ENCODE measurements around the gene DEGS2. TPM values are rescaled to one million over a fixed set of nuclear protein-coding genes. Genes with fewer than 3 reads are reported as not detected.

DEGS2 gene
- total and polyA plus RNA-seq, 2 experiments from 2014 or later = 0.63 to 2.2 TPM

DNA sequence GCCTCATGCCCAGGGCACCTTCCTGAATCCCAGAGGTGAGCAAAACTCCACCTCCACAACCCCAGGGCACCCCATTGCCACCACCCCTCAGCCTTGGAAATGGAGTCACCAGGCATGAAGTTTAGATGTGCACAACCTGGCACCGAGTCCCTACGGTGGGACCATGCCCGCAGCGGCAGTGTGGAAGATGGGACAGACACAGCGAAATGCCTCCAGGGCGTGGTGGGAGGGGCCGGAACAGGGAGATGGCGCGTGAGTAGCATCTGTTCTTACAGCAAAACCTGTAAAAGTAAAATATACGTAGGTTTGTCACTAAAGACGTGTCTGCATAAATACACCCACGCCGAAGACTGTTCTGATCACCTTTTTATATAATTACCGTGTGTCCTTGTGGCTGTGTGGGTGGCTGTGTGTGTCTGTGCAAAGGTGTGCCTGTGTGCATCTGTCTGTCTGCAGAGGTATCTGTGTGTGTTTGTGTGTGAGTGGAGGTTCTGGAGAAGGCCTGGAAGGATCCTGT lies 17.4 kb upstream of the DEGS2 start (continued):
- no peak for TF ChIP-seq NANOG (IDR thresholded peaks at IDR 0.05; ENCODE audit: borderline replicate concordance)
- TF ChIP-seq POLR2AphosphoS5 (IDR thresholded peaks at IDR 0.05; ENCODE audit: low read depth) = no peak
- TF ChIP-seq EZH2 (IDR thresholded peaks at IDR 0.05; ENCODE audit: low read depth, unreplicated experiment) = no peak
- TF ChIP-seq ZNF331 (CRISPR knock-in tag; IDR thresholded peaks at IDR 0.05; ENCODE audit: low read depth) = no peak
- no peak for TF ChIP-seq ZNF114 (CRISPR knock-in tag; IDR thresholded peaks at IDR 0.05)

DNA sequence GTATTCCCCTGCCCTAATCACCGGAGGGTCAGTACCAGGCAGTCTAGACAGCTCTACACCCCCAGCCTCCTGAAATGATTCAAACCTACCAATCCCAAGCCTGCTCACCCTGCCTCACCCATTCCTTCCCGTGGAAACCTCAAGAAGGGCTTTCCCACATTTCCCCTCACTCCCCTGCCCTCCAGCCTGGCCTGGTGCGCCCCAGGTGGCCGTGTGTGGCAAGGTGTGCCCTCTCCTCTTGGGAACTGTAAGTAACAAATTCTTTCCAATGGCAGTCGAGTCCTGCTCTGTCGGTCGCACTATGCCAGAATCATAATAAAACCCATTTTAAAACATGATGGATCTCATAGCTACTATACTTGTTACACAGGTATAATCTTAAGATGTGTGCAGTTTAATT lies 13.9 kb upstream of the DEGS2 start:
- no peak overlapping the region for H3K27ac Mint-ChIP-seq
- Histone ChIP-seq H3K4me1 (ENCODE audit: insufficient read depth) (no peaks in the 10 kb centered on the region), H3K27me3 (ENCODE audit: insufficient read depth) (no peaks in the 10 kb centered on the region), H3K4me2 (no peak overlapping the region), H3F3A (replicated peaks; ENCODE audit: low read depth) (no peaks in the 10 kb centered on the region), H3K79me2 (replicated peaks; ENCODE audit: insufficient read depth) (no peaks in the 10 kb centered on the region), H3K4me3 (no peak overlapping the region), H3K9me2 (ENCODE audit: insufficient read depth) (no peaks in the 10 kb centered on the region), H2AFZ (no peak overlapping the region), H4K20me1 (replicated peaks; ENCODE audit: insufficient read depth) (no peaks in the 10 kb centered on the region), H3K36me3 (ENCODE audit: insufficient read depth) (no peaks in the 10 kb centered on the region), H3K27ac (ENCODE audit: low read depth) (no peak overlapping the region)
- 0 out of 3 replicates have a peak, but pooled peaks cover 2% of the 10 kb centered on the region for H3K4me1 Mint-ChIP-seq
- TF ChIP-seq JUNB (IDR thresholded peaks at IDR 0.05; ENCODE audit: unreplicated experiment) = no peak
- no peak for TF ChIP-seq ETS1 (IDR thresholded peaks at IDR 0.05)
- TF ChIP-seq, protein P1, sequence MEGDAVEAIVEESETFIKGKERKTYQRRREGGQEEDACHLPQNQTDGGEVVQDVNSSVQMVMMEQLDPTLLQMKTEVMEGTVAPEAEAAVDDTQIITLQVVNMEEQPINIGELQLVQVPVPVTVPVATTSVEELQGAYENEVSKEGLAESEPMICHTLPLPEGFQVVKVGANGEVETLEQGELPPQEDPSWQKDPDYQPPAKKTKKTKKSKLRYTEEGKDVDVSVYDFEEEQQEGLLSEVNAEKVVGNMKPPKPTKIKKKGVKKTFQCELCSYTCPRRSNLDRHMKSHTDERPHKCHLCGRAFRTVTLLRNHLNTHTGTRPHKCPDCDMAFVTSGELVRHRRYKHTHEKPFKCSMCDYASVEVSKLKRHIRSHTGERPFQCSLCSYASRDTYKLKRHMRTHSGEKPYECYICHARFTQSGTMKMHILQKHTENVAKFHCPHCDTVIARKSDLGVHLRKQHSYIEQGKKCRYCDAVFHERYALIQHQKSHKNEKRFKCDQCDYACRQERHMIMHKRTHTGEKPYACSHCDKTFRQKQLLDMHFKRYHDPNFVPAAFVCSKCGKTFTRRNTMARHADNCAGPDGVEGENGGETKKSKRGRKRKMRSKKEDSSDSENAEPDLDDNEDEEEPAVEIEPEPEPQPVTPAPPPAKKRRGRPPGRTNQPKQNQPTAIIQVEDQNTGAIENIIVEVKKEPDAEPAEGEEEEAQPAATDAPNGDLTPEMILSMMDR (conservative IDR thresholded peaks at IDR 0.05; ENCODE audit: low read depth in 2 of 2) = peak; percentile 43 to 52
- TF ChIP-seq CREB1 (CRISPR knock-in tag; IDR thresholded peaks at IDR 0.05; ENCODE audit: low read depth) = no peak
- DNase-seq (ENCODE audit: low spot score) (peak; percentile 35), ATAC-seq (peak; percentile 56)
- peaks cover 10% of the 10 kb centered on the region for H3K27me3 Mint-ChIP-seq (ENCODE audit: insufficient read depth, low read depth, poor library complexity)
- no peaks in the 10 kb centered on the region for H3K9me3 Mint-ChIP-seq
- H3K4me3 Mint-ChIP-seq = no peak overlapping the region
- no peaks in the 10 kb centered on the region for H3K36me3 Mint-ChIP-seq (ENCODE audit: low read depth)

GRCh38 chr14:100172811-100173210 lies 13.4 kb upstream of the DEGS2 start:
- Mint-ChIP-seq H3K36me3 (ENCODE audit: low read depth) (no peaks in the 10 kb centered on the region), H3K4me3 (no peak overlapping the region), H3K27me3 (ENCODE audit: insufficient read depth, low read depth, poor library complexity) (peaks cover 9% of the 10 kb centered on the region), H3K9me3 (no peaks in the 10 kb centered on the region), H3K4me1 (0 out of 3 replicates have a peak, but pooled peaks cover 2% of the 10 kb centered on the region), H3K27ac (no peak overlapping the region)
- ATAC-seq (no peak), DNase-seq (ENCODE audit: low spot score) (no peak)
- Histone ChIP-seq H3K9me2 (ENCODE audit: insufficient read depth) (no peaks in the 10 kb centered on the region), H3K4me1 (ENCODE audit: insufficient read depth) (no peaks in the 10 kb centered on the region), H3K79me2 (replicated peaks; ENCODE audit: insufficient read depth) (no peaks in the 10 kb centered on the region), H3K4me3 (no peak overlapping the region), H3K27me3 (ENCODE audit: insufficient read depth) (no peaks in the 10 kb centered on the region), H3K36me3 (ENCODE audit: insufficient read depth) (no peaks in the 10 kb centered on the region), H3F3A (replicated peaks; ENCODE audit: low read depth) (no peaks in the 10 kb centered on the region), H3K4me2 (no peak overlapping the region), H4K20me1 (replicated peaks; ENCODE audit: insufficient read depth) (no peaks in the 10 kb centered on the region), H3K27ac (ENCODE audit: low read depth) (no peak overlapping the region), H2AFZ (no peak overlapping the region)
- TF ChIP-seq STAT1 (IDR thresholded peaks at IDR 0.05; ENCODE audit: unreplicated experiment) (no peak), ETS1 (IDR thresholded peaks at IDR 0.05) (no peak), EZH2 (IDR thresholded peaks at IDR 0.05; ENCODE audit: low read depth, unreplicated experiment) (no peak), ZNF331 (CRISPR knock-in tag; IDR thresholded peaks at IDR 0.05; ENCODE audit: low read depth) (no peak), NANOG (IDR thresholded peaks at IDR 0.05; ENCODE audit: borderline replicate concordance) (no peak), POLR2AphosphoS5 (IDR thresholded peaks at IDR 0.05; ENCODE audit: low read depth) (no peak)
- TF ChIP-seq, protein P1 (conservative IDR thresholded peaks at IDR 0.05; ENCODE audit: low read depth in 2 of 2) = no peak
